Measurements from ENCODE around the gene ATP13A2. TPM values are rescaled to one million over a fixed set of nuclear protein-coding genes. Genes with fewer than 3 reads are reported as not detected.
A peak's percentile ranks its signal among the peaks of the same experiment; 100 is the strongest.
"Not testable (repeated sequence)": the region's sequence is repeated elsewhere in the genome, so short reads cannot be mapped to it uniquely, and the experiment has no call there.

Gene ATP13A2
- total RNA-seq, 2 experiments from 2014 or later: 57.1 to 59.4 TPM

DNA sequence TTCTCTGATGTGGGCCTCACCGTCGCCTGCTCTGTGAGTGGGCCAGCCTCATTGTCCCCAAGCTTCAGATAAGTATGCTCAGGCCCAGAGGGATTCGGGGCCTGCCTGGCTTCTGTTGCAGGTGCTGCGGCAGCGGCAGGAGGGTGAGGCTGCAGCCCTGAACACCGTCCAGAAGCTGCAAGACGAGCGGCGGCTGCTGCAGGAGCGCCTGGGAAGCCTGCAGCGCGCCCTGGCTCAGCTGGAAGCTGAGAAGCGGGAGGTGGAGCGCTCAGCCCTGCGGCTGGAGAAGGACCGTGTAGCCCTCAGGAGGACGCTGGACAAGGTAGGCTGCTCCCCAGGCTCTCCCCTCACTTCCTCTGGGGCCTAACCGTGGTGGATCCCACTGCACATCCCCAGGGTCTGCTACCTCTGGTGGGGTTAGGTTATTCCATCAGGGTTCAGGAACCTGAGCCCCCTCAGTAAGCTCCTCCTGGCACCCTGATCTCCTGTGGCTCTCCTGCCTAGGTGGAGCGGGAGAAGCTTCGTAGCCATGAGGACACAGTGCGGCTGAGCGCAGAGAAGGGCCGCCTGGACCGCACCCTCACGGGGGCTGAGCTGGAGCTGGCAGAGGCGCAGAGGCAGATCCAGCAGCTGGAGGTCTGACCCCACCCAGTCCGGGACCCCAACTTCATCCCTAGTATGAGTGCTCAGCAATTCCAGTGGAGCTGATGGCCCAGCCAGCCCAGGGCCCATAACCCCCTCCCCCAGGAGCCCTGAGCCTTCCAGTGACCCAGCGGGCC lies 41.4 kb downstream of the ATP13A2 start:
- Mint-ChIP-seq H3K4me1 (no peaks in the 10 kb centered on the region), H3K36me3 (ENCODE audit: low read depth) (no peaks in the 10 kb centered on the region), H3K27ac (no peak overlapping the region), H3K4me3 (no peak overlapping the region), H3K27me3 (no peaks in the 10 kb centered on the region), H3K9me3 (no peaks in the 10 kb centered on the region)
- CTCF ChIA-PET: interaction anchor here (1.1 to 1.4 kb wide), 2 partner anchors 10 to 51 kb away, joined by 3 to 6 read pairs; no protein-coding TSS in a partner anchor
- POLR2A ChIA-PET: no interaction called here
- DNase-seq: no peak

DNA sequence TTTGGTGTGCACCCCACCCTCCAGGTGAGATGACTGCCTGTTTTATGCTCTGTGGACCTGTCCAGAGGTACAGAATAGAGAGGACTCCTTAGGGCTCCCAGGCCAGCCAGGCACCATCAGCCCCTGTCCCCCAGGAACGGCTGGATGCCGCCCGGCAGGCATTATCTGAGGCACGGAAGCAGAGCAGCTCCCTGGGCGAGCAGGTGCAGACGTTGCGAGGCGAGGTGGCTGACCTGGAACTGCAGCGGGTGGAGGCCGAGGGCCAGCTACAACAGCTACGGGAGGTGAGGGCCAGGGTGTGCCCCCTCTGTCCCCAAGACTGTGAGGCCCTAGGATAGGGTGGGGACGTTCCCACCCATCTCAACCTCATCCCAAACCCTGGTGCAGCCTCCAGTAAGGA lies 42.1 kb downstream of the ATP13A2 start:
- CTCF ChIA-PET: interaction anchor here (1.4 kb wide), 1 partner anchor 9 kb away, joined by 6 read pairs; no protein-coding TSS in a partner anchor

DNA sequence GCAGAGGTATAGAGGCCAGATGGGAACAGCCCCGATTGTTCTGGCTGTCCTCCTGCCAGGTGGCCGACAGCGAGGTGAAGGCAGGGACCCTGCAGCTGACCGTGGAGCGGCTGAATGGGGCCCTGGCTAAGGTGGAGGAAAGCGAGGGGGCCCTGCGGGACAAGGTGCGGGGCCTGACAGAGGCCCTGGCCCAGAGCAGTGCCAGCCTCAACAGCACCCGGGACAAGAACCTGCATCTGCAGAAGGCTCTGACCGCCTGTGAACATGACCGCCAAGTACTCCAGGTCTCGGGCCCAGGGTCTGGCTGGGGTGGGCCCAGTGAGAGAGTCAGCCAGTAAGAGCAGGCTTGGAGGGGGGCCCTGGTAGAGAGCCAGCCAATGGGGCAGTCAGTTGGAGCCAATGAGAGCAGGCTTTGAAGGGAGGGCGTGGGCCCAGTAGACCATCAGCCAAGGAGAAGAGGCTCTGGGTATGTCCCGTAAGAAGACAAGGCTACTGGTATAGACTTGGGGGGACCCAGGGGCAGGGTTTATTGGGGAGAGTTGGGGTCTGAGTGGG lies 42.6 kb downstream of the ATP13A2 start:
- no peaks in the 10 kb centered on the region for H3K4me1 Mint-ChIP-seq
- H3K27me3 Mint-ChIP-seq: no peaks in the 10 kb centered on the region
- no peaks in the 10 kb centered on the region for H3K36me3 Mint-ChIP-seq (ENCODE audit: low read depth)
- H3K4me3 Mint-ChIP-seq: no peak overlapping the region
- CTCF ChIA-PET: no interaction called here
- H3K27ac Mint-ChIP-seq: no peak overlapping the region
- POLR2A ChIA-PET: no interaction called here
- H3K9me3 Mint-ChIP-seq: no peaks in the 10 kb centered on the region
- DNase-seq: no peak

More for the DNA sequence above, 42.1 kb downstream of the ATP13A2 start:
- POLR2A ChIA-PET: no interaction called here
- H3K9me3 Mint-ChIP-seq: no peaks in the 10 kb centered on the region
- no peaks in the 10 kb centered on the region for H3K4me1 Mint-ChIP-seq
- H3K27ac Mint-ChIP-seq: no peak overlapping the region
- no peak overlapping the region for H3K4me3 Mint-ChIP-seq
- no peaks in the 10 kb centered on the region for H3K27me3 Mint-ChIP-seq
- DNase-seq: no peak
- no peaks in the 10 kb centered on the region for H3K36me3 Mint-ChIP-seq (ENCODE audit: low read depth)

DNA sequence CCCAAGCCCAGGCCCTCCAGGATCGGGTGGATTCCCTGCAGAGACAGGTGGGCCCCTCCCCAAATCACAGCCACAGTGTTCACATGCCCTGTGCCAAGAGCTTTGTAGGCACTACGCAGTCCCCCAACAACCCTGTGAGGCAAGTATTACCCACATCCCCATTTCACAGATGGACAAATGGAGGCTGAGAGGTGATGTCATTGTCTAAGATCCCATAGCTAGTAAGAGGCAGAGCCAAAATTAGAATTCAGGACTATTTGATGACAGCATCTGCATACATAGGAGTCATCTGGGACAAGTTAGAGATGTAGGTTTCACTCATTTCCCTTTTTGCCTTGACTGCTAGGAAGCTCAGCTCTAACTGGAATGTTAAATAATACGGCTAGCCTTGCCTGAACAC lies 43.4 kb downstream of the ATP13A2 start:
- no peak overlapping the region for H3K4me3 Mint-ChIP-seq
- H3K27ac Mint-ChIP-seq: no peak overlapping the region
- no peak for DNase-seq
- ChIA-PET CTCF (no interaction called here), POLR2A (no interaction called here)
- H3K27me3 Mint-ChIP-seq: no peaks in the 10 kb centered on the region
- H3K4me1 Mint-ChIP-seq: no peaks in the 10 kb centered on the region
- H3K9me3 Mint-ChIP-seq: no peaks in the 10 kb centered on the region
- H3K36me3 Mint-ChIP-seq (ENCODE audit: low read depth): no peaks in the 10 kb centered on the region

DNA sequence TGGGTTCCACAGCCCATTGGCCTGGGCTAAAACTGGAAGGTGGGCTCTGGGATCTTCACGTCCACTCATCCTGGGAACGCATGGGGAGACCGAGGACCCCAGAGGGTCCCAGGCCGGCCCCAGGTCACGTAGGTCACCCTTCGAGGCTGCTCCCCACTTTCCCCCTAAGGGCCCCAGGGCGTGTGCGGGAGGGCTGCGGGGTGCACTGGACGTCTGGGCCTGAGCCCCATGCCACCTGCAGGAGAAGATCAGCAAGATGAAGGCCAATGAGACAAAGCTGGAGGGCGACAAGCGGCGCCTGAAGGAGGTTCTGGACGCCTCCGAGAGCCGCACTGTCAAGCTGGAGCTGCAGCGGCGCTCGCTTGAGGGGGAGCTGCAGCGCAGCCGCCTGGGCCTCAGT lies 43.8 kb downstream of the ATP13A2 start:
- Mint-ChIP-seq H3K4me3 (no peak overlapping the region), H3K36me3 (ENCODE audit: low read depth) (no peaks in the 10 kb centered on the region), H3K9me3 (no peaks in the 10 kb centered on the region), H3K4me1 (no peaks in the 10 kb centered on the region), H3K27ac (no peak overlapping the region), H3K27me3 (no peaks in the 10 kb centered on the region)
- ChIA-PET CTCF (no interaction called here), POLR2A (no interaction called here)
- no peak for DNase-seq

DNA sequence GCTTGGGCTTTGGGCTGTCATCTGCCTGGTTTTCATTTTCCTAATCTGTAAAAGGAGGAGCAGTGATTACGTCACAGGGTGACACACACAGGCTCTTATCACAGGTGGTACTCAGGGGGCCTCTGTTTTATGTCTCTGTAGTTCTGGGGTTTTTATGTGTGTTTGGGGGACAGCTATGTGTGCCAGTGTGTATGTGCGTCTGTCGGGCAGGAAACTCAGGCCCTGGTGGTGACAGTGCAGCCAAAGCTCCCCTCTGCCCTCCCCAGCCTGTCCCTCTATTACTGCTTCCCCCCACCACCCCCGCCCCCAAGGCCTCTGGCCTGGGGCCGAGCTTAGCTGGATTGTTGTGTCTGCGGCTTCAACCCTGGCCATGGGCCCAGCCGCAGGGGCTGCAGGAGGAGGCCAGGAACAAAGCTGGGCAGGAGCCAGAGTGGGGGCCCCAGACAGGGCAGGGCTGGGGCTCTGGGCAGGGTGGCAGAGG lies 44.6 kb downstream of the ATP13A2 start:
- POLR2A ChIA-PET: no interaction called here
- CTCF ChIA-PET: interaction anchor here (0.6 to 1.3 kb wide), 5 partner anchors 9 to 262 kb away, joined by 3 read pairs; no protein-coding TSS in a partner anchor
- H3K36me3 Mint-ChIP-seq (ENCODE audit: low read depth): no peaks in the 10 kb centered on the region
- no peaks in the 10 kb centered on the region for H3K9me3 Mint-ChIP-seq
- no peak for DNase-seq
- H3K4me3 Mint-ChIP-seq: no peak overlapping the region
- H3K27me3 Mint-ChIP-seq: no peaks in the 10 kb centered on the region
- H3K4me1 Mint-ChIP-seq: no peaks in the 10 kb centered on the region
- no peak overlapping the region for H3K27ac Mint-ChIP-seq

DNA sequence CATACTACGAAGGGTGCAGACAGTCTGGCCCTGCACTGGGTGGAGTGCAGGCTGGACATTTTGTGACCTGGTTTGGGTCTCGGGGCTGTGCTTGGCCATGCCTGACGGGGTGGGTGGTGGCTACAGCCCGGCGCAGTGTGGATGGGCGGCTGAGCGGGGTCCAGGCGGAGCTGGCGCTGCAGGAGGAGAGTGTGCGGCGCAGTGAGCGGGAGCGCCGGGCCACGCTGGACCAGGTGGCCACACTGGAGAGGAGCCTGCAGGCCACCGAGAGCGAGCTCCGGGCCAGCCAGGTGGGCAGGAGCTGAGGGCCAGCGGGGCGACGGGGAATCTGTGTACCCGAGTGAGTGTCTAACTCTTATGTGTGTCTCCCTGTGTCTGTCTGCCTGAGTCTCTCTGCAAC lies 45.4 kb downstream of the ATP13A2 start:
- CTCF ChIA-PET: interaction anchor here (0.9 to 1.0 kb wide), 3 partner anchors 11 to 43 kb away, joined by 3 to 4 read pairs (median 3); no protein-coding TSS in a partner anchor
- H3K9me3 Mint-ChIP-seq: no peaks in the 10 kb centered on the region
- DNase-seq: no peak
- H3K27me3 Mint-ChIP-seq: no peaks in the 10 kb centered on the region
- no peak overlapping the region for H3K27ac Mint-ChIP-seq
- H3K36me3 Mint-ChIP-seq (ENCODE audit: low read depth): no peaks in the 10 kb centered on the region
- peaks cover 5% of the 10 kb centered on the region for H3K4me1 Mint-ChIP-seq
- H3K4me3 Mint-ChIP-seq: no peak overlapping the region
- POLR2A ChIA-PET: no interaction called here

DNA sequence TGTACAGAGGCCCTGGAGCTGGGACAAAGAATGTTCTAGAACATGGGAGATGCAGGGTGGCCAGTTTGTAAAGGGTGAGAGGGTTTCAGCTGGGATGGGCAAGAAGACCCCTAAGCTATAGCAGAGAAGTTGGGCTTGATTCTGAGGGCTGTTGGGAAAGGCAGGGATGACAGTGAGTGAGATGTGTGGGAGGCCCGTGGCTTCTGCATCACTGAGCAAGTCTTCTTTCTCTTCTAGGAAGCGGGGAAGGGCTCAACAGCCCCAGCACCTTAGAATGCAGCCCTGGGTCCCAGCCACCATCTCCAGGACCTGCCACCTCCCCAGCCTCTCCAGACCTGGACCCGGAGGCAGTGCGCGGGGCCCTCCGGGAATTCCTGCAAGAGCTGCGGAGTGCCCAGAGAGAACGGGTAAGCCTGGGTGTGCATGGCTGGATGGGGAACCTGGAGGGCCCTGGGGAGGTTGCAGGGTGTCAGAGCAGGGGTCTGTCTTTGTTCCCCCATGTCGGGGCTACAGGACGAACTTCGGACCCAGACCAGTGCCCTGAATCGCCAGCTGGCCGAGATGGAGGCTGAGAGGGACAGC lies 46.2 kb downstream of the ATP13A2 start:
- Mint-ChIP-seq H3K27me3 (no peaks in the 10 kb centered on the region), H3K27ac (no peak overlapping the region), H3K9me3 (no peaks in the 10 kb centered on the region), H3K36me3 (ENCODE audit: low read depth) (no peaks in the 10 kb centered on the region), H3K4me1 (peaks cover 8% of the 10 kb centered on the region), H3K4me3 (no peak overlapping the region)
- no peak for DNase-seq
- CTCF ChIA-PET: interaction anchor here (0.9 kb wide), 1 partner anchor 43 kb away, joined by 4 read pairs; no protein-coding TSS in a partner anchor
- POLR2A ChIA-PET: no interaction called here

DNA sequence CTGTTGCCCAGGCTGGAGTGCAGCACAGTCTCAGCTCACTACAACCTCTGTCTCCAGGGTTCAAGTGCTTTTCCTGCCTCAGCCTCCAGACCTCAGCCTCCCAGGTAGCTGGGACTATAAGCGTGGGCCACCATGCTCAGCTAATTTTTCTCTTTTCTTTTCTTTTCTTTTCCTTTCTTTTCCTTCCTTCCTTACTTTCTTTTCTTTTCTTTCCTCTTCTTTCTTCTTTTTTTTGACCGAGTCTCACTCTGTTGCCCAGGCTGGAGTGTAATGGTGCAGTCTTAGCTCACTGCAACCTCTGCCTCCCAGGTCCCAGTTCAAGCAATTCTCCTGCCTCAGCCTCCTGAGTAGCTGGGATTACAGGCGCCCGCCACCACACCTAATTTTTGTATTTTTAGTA lies 47.6 kb downstream of the ATP13A2 start:
- H3K9me3 Mint-ChIP-seq; H3K27ac Mint-ChIP-seq; H3K27me3 Mint-ChIP-seq; DNase-seq; H3K4me3 Mint-ChIP-seq; POLR2A ChIA-PET; H3K36me3 Mint-ChIP-seq (ENCODE audit: low read depth): not testable (repeated sequence)
- peaks cover 13% of the 10 kb centered on the region for H3K4me1 Mint-ChIP-seq
- CTCF ChIA-PET: interaction anchor here (1.1 to 1.5 kb wide), 2 partner anchors 12 to 85 kb away, joined by 3 read pairs; no protein-coding TSS in a partner anchor

DNA sequence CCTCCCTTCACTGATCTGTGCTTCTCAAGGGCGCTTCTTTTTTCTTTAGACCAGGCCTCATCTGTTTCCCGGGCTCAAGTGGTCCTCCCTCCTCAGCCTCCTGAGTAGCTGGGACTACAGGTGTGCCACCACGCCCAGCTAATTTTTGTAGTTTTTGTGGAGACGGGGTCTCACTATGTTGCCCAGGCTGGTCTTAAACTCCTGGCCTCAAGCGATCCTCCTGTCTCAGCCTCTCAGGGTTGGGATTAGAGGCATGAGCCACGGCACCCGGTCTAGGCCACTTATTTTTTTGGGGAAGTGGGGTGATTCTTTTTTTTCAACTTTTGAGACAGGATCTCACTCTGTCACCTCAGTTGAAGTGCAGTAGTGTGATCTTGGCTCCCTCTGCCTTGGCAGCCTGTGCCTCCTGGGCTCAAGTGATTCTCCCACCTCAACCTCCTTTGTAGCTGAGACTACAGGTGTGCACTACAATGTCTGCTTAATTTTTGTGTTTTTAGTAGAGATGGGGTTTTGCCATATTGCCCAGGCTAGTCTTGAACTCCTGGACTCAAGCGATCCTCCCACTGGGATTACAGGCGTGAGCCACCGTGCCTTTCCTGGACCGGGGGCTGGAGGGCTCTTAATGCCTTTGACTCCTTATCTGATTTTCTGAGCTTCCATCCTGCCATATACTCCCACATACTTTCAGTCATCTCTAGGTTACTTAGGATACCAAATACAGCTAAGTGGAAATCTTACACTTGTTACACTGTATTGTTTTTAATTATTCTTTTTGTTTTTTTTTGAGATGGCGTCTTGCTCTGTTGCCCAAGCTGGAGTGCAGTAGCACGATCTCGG lies 50.2 kb downstream of the ATP13A2 start:
- CTCF ChIA-PET: interaction anchor here (0.5 to 2.5 kb wide), 17 partner anchors 9 to 614 kb away, joined by 3 to 12 read pairs (median 5); partner anchors contain the start of gene MFAP2

DNA sequence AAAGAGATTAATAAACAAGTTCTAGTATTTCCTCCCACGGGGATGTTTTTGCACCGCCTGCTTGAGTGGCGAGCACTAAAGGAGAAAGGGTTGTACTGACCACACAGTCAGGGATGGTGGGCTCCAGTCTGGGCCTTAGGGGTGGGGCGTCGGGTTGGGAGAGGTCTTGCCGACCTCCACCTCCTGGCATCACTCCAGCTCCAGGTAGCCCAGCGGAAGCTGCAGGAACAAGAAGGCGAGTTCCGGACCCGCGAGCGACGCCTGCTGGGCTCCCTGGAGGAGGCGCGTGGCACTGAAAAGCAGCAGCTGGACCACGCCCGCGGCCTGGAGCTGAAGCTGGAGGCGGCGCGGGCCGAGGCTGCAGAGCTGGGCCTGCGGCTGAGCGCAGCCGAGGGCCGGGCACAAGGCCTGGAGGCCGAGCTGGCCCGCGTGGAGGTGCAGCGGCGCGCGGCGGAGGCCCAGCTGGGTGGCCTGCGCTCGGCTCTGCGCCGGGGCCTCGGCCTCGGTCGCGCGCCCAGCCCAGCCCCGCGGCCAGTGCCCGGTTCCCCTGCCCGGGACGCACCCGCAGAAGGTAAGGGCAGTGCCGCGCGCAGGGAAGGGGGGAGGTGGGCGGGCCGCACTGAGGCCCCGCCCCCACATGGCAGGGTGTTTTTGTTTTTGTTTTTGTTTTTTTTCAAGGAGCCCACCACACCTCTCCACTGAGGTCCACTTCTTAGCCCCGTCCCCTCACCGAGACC lies 51.0 kb downstream of the ATP13A2 start:
- DNase-seq: peak; percentile 84
- POLR2A ChIA-PET: no interaction called here
- Mint-ChIP-seq H3K4me3 (peak overlapping the region; percentile 67), H3K9me3 (no peaks in the 10 kb centered on the region), H3K36me3 (ENCODE audit: low read depth) (no peaks in the 10 kb centered on the region), H3K27me3 (no peaks in the 10 kb centered on the region), H3K4me1 (peaks cover 13% of the 10 kb centered on the region), H3K27ac (peak overlapping the region; percentile 80)
- CTCF ChIA-PET: interaction anchor here (0.5 to 2.5 kb wide), 20 partner anchors 9 to 613 kb away, joined by 3 to 12 read pairs (median 4); partner anchors contain the start of gene MFAP2

More for the DNA sequence above, 50.2 kb downstream of the ATP13A2 start:
- POLR2A ChIA-PET: no interaction called here
- H3K4me3 Mint-ChIP-seq: peak overlapping the region; percentile 58
- DNase-seq: no peak
- H3K27me3 Mint-ChIP-seq: no peaks in the 10 kb centered on the region
- H3K27ac Mint-ChIP-seq: peak overlapping the region; percentile 54
- no peaks in the 10 kb centered on the region for H3K36me3 Mint-ChIP-seq (ENCODE audit: low read depth)
- H3K4me1 Mint-ChIP-seq: peaks cover 13% of the 10 kb centered on the region
- no peaks in the 10 kb centered on the region for H3K9me3 Mint-ChIP-seq

DNA sequence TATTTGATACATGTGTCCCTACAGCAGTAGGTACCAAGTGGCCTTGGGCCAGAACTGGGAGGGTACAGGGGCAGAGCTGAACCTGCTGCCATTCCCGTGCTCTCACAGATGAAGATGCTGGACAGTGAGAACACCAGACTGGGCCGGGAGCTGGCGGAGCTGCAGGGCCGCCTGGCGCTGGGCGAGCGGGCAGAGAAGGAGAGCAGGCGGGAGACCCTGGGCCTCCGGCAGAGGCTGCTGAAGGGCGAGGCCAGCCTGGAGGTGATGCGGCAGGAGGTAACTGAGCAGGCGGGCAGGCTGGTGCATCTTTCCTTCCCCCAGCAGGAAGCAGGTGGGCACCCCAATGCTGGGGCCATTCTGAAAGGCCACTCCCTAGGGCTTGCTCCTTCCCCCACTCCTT lies 53.3 kb downstream of the ATP13A2 start:
- no peak for DNase-seq
- peaks cover 13% of the 10 kb centered on the region for H3K4me1 Mint-ChIP-seq
- POLR2A ChIA-PET: no interaction called here
- H3K4me3 Mint-ChIP-seq: no peak overlapping the region
- no peaks in the 10 kb centered on the region for H3K9me3 Mint-ChIP-seq
- H3K36me3 Mint-ChIP-seq (ENCODE audit: low read depth): no peaks in the 10 kb centered on the region
- CTCF ChIA-PET: no interaction called here
- no peak overlapping the region for H3K27ac Mint-ChIP-seq
- H3K27me3 Mint-ChIP-seq: no peaks in the 10 kb centered on the region

Data from activated CD4-positive, alpha-beta T cell treated with anti-CD3 and anti-CD28 coated beads, Interleukin-2, amount 10 ng/mL, durations not matched to agents 7 days and 5 days (primary cell).